ENCODE measurements around the gene RIMS3. TPM values are rescaled to one million over a fixed set of nuclear protein-coding genes. Genes with fewer than 3 reads are reported as not detected.

RIMS3 gene
- polyA plus RNA-seq, 1 donor (not counting 4 experiments of a cell fraction or from before 2014, with no cell fraction given) = 1.7 TPM

- Histone ChIP-seq H3K4me1 (ENCODE audit: control insufficient read depth, extremely low read depth, insufficient read depth, low read length) (peaks cover 20% of the 10 kb centered on the region), H3K27ac (ENCODE audit: control insufficient read depth, insufficient read depth, low read length) (no peak overlapping the region), H3K4me2 (ENCODE audit: control insufficient read depth, extremely low read depth, insufficient read depth, low read depth, low read length) (no peak overlapping the region), H3K9me1 (ENCODE audit: control insufficient read depth, extremely low read depth, insufficient read depth, low read length) (no peaks in the 10 kb centered on the region), H3K27me3 (ENCODE audit: control insufficient read depth, extremely low read depth, insufficient read depth, low read length) (peaks cover 5% of the 10 kb centered on the region), H3K4me3 (ENCODE audit: control insufficient read depth in 2 of 3, extremely low read depth in 1 of 3, insufficient read depth in 2 of 3, low read depth in 1 of 3, low read length in 3 of 3) (no peak overlapping the region), H2AFZ (ENCODE audit: control insufficient read depth, low read length) (no peak overlapping the region), H3K36me3 (ENCODE audit: control insufficient read depth in 2 of 2, extremely low read depth in 1 of 2, insufficient read depth in 2 of 2, low read length in 2 of 2) (no peaks in the 10 kb centered on the region), H3K9ac (ENCODE audit: control insufficient read depth, extremely low read depth, insufficient read depth, low read length) (no peak overlapping the region), H3K79me2 (ENCODE audit: control insufficient read depth, insufficient read depth, low read length) (no peaks in the 10 kb centered on the region), H3K9me3 (ENCODE audit: control insufficient read depth, low read depth, low read length) (no peaks in the 10 kb centered on the region), H4K20me1 (ENCODE audit: control insufficient read depth, extremely low read depth, insufficient read depth, low read length) (no peaks in the 10 kb centered on the region)
- no peak for DNase-seq (ENCODE audit: low read depth, low spot score)
- TF ChIP-seq EZH2 (IDR thresholded peaks at IDR 0.05; ENCODE audit: low read length) = no peak
- TF ChIP-seq CTCF (optimal IDR thresholded peaks at IDR 0.05 in 1 of 3, IDR thresholded peaks at IDR 0.05 in 1 of 3, conservative IDR thresholded peaks at IDR 0.05 in 1 of 3; ENCODE audit: extremely low read depth in 1 of 3, insufficient read depth in 2 of 3, low read length in 3 of 3) = no peak
- FAIRE-seq = no peak
- dilution Hi-C loops (cut with MboI; ENCODE audit: extremely low pct_ligation_motif_present, low sequenced_read_pairs) = no loop called here
These were observed 28.7 kb downstream of the RIMS3 start for GRCh38 chr1:40636777-40637176.

GRCh38 chr1:40635763-40636500, 29.6 kb downstream of the RIMS3 start:
- Histone ChIP-seq H3K9ac (ENCODE audit: control insufficient read depth, extremely low read depth, insufficient read depth, low read length) (no peak overlapping the region), H3K4me2 (ENCODE audit: control insufficient read depth, extremely low read depth, insufficient read depth, low read depth, low read length) (no peak overlapping the region), H3K4me1 (ENCODE audit: control insufficient read depth, extremely low read depth, insufficient read depth, low read length) (peaks cover 20% of the 10 kb centered on the region), H3K9me1 (ENCODE audit: control insufficient read depth, extremely low read depth, insufficient read depth, low read length) (no peaks in the 10 kb centered on the region), H3K27me3 (ENCODE audit: control insufficient read depth, extremely low read depth, insufficient read depth, low read length) (no peaks in the 10 kb centered on the region), H3K4me3 (ENCODE audit: control insufficient read depth in 2 of 3, extremely low read depth in 1 of 3, insufficient read depth in 2 of 3, low read depth in 1 of 3, low read length in 3 of 3) (no peak overlapping the region), H3K36me3 (ENCODE audit: control insufficient read depth in 2 of 2, extremely low read depth in 1 of 2, insufficient read depth in 2 of 2, low read length in 2 of 2) (no peaks in the 10 kb centered on the region), H4K20me1 (ENCODE audit: control insufficient read depth, extremely low read depth, insufficient read depth, low read length) (no peaks in the 10 kb centered on the region), H3K27ac (ENCODE audit: control insufficient read depth, insufficient read depth, low read length) (peak overlapping the region; percentile 10), H3K79me2 (ENCODE audit: control insufficient read depth, insufficient read depth, low read length) (no peaks in the 10 kb centered on the region), H2AFZ (ENCODE audit: control insufficient read depth, low read length) (no peak overlapping the region), H3K9me3 (ENCODE audit: control insufficient read depth, low read depth, low read length) (no peaks in the 10 kb centered on the region)
- DNase-seq (ENCODE audit: low read depth, low spot score) (no peak), FAIRE-seq (no peak)
- dilution Hi-C loops (cut with MboI; ENCODE audit: extremely low pct_ligation_motif_present, low sequenced_read_pairs) = no loop called here
- TF ChIP-seq CTCF (optimal IDR thresholded peaks at IDR 0.05 in 1 of 3, IDR thresholded peaks at IDR 0.05 in 1 of 3, conservative IDR thresholded peaks at IDR 0.05 in 1 of 3; ENCODE audit: extremely low read depth in 1 of 3, insufficient read depth in 2 of 3, low read length in 3 of 3) (no peak), EZH2 (IDR thresholded peaks at IDR 0.05; ENCODE audit: low read length) (no peak)

All from keratinocyte (primary cell).